ENCODE results near the gene OTUD5. TPM values are rescaled to one million over a fixed set of nuclear protein-coding genes. Genes with fewer than 3 reads are reported as not detected.

OTUD5 gene
- total and polyA plus RNA-seq, 2 of the 13 experiments (the other 11 are each of a cell fraction or from before 2014, with no cell fraction given): 18.4 to 42.2 TPM

DNA sequence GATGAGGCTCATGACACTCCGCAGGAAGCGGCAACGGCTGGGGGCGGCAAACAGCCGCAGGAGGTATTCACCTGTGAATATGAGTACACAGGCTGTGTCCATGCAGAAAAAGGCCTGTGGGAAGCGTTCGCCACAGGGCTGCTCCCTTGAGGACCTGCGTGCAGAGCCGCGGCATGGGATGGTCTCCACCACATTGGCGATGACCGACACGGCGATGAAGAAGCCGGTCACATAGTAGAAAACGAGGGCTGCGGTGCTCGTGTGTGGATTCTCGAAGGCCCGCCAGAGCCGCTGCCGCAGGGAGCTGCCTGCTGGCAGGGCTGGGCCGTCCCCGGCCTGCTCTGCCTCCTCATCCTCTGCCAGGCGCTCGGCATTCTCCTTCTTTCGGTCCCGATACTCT is 12.1 kb upstream of the OTUD5 start (continued):
- TF ChIP-seq, protein P1, sequence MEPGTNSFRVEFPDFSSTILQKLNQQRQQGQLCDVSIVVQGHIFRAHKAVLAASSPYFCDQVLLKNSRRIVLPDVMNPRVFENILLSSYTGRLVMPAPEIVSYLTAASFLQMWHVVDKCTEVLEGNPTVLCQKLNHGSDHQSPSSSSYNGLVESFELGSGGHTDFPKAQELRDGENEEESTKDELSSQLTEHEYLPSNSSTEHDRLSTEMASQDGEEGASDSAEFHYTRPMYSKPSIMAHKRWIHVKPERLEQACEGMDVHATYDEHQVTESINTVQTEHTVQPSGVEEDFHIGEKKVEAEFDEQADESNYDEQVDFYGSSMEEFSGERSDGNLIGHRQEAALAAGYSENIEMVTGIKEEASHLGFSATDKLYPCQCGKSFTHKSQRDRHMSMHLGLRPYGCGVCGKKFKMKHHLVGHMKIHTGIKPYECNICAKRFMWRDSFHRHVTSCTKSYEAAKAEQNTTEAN (CRISPR knock-in tag; conservative IDR thresholded peaks at IDR 0.05): no peak
- TF ChIP-seq TBP (CRISPR knock-in tag; IDR thresholded peaks at IDR 0.05) (no peak), JUNB (CRISPR knock-in tag; IDR thresholded peaks at IDR 0.05; ENCODE audit: borderline replicate concordance) (no peak), ZBTB7B (CRISPR knock-in tag; IDR thresholded peaks at IDR 0.05) (no peak), NR2F2 (IDR thresholded peaks at IDR 0.05; ENCODE audit: borderline replicate concordance, low read depth) (no peak), ZNF558 (CRISPR knock-in tag; IDR thresholded peaks at IDR 0.05; ENCODE audit: borderline replicate concordance) (no peak), RFX5 (IDR thresholded peaks at IDR 0.05; ENCODE audit: low read depth, low read length) (no peak), ZNF788 (CRISPR knock-in tag; IDR thresholded peaks at IDR 0.05; ENCODE audit: borderline replicate concordance) (no peak), GABPB1 (CRISPR knock-in tag; IDR thresholded peaks at IDR 0.05) (no peak), ZBTB42 (CRISPR knock-in tag; IDR thresholded peaks at IDR 0.05) (no peak), ZNF354B (CRISPR knock-in tag; IDR thresholded peaks at IDR 0.05) (no peak)
- TF ChIP-seq, protein P2, sequence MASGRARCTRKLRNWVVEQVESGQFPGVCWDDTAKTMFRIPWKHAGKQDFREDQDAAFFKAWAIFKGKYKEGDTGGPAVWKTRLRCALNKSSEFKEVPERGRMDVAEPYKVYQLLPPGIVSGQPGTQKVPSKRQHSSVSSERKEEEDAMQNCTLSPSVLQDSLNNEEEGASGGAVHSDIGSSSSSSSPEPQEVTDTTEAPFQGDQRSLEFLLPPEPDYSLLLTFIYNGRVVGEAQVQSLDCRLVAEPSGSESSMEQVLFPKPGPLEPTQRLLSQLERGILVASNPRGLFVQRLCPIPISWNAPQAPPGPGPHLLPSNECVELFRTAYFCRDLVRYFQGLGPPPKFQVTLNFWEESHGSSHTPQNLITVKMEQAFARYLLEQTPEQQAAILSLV (CRISPR knock-in tag; IDR thresholded peaks at IDR 0.05; ENCODE audit: borderline replicate concordance): no peak

DNA sequence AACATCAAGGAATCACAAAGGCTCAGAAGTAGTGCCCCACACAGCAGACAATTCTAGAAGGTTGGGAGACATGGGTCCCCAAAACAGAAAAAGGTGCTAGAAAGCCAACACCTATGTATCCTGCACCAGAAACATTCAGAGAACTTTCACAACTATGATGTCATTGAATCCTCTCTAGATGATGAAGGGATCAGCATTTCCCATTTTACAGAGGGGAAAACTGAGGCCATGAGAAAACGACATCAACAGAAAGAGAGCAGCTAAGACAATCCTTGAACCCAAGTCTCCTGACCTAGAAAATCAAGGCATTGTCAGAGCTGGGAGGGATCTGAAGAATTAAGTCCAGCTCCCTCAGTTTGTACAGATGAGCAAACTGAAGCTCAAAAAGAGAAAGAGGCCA is 11.0 kb upstream of the OTUD5 start:
- Histone ChIP-seq H3K36me3 (replicated peaks in 1 of 2; ENCODE audit: control insufficient read depth in 1 of 2, insufficient read depth in 2 of 2, low read length in 2 of 2) (no peaks in the 10 kb centered on the region), H3K79me2 (ENCODE audit: insufficient read depth, low read length) (no peaks in the 10 kb centered on the region), H3K4me3 (replicated peaks in 1 of 3; ENCODE audit: insufficient read depth in 1 of 3, low read depth in 2 of 3, low read length in 3 of 3) (no peak overlapping the region), H3K27me3 (ENCODE audit: control insufficient read depth in 1 of 2, insufficient read depth in 2 of 2, low read length in 2 of 2) (no peaks in the 10 kb centered on the region), H3K9ac (ENCODE audit: insufficient read depth, low read depth, low read length) (no peak overlapping the region), H3K27ac (ENCODE audit: extremely low read length, insufficient read depth, low read length) (no peak overlapping the region), H4K20me1 (ENCODE audit: insufficient read depth, low read length) (no peaks in the 10 kb centered on the region), H3K4me1 (ENCODE audit: insufficient read depth, low read length) (peaks cover 11% of the 10 kb centered on the region), H2AFZ (ENCODE audit: low read length) (no peak overlapping the region), H3K9me3 (ENCODE audit: low read length) (no peaks in the 10 kb centered on the region), H3K4me2 (ENCODE audit: low read depth, low read length) (no peak overlapping the region)
- in situ Hi-C loops (cut with HindIII; ENCODE audit: extremely low pct_ligation_motif_present, low pct_unique_long_range_greater_than_20kb): no loop called here
- WGBS (ENCODE audit: low lambda C conversion rate): no CpG with 5 or more reads among the region's 1 CpG
- no peak for TF ChIP-seq IRF2 (CRISPR knock-in tag; IDR thresholded peaks at IDR 0.05)
- peak; percentile 22; the same call in 1 of the 2 replicates for TF ChIP-seq ZNF629 (CRISPR knock-in tag; conservative IDR thresholded peaks at IDR 0.05)
- peak; percentile 43; the same call in 1 of the 2 replicates for TF ChIP-seq ATF7 (IDR thresholded peaks at IDR 0.05)
- no peak for TF ChIP-seq ATF7 (CRISPR knock-in tag; IDR thresholded peaks at IDR 0.05)
- TF ChIP-seq ELF3 (CRISPR knock-in tag; IDR thresholded peaks at IDR 0.05): no peak
- ChIA-PET CTCF (ENCODE audit: low intra/inter-chr PET ratio, low total read pairs) (no interaction called here), POLR2A (no interaction called here)
- DNase-seq (ENCODE audit: low spot score) (no peak), ATAC-seq (no peak), FAIRE-seq (no peak)
- intact Hi-C loops (cut with micrococcal nuclease; ENCODE audit: unreplicated experiment): no loop called here
- BruUV-seq (replicated peaks): no TSS peak
